ENCODE data around the gene HIVEP3. TPM values are rescaled to one million over a fixed set of nuclear protein-coding genes. Genes with fewer than 3 reads are reported as not detected.

Gene HIVEP3
- total RNA-seq, 4 donors from 2014 or later, result 4.2 to 6.5 (median 4.7) TPM

- no peaks in the 10 kb centered on the region for H3K27me3 ChIP-seq
- DNase-seq (ENCODE audit: low spot score in 2 of 2), result no peak
- 93 to 95% methylated on average over 12 to 15 of the region's 15 CpGs for WGBS, 2 donors
- H3K4me1 ChIP-seq, result peaks cover 0 to 27% (median 10%) of the 10 kb centered on the region in 4 donors
- no peaks in the 10 kb centered on the region for H3K36me3 ChIP-seq
- H3K4me3 ChIP-seq, result no peak overlapping the region
- no peak overlapping the region for H3K27ac ChIP-seq
- H3K9me3 ChIP-seq, result no peaks in the 10 kb centered on the region
- TF ChIP-seq CTCF (IDR thresholded peaks at IDR 0.05), result no peak
- TF ChIP-seq POLR2A (IDR thresholded peaks at IDR 0.05), result no peak
- TF ChIP-seq EP300 (IDR thresholded peaks at IDR 0.05), result no peak
Observed at GRCh38 chr1:41671116-41671755, 247.5 kb downstream of the HIVEP3 start.

GRCh38 chr1:41670217-41670957 is 248.3 kb downstream of the HIVEP3 start:
- DNase-seq (ENCODE audit: low spot score in 2 of 2), result no peak
- H3K36me3 ChIP-seq, result no peaks in the 10 kb centered on the region
- H3K4me3 ChIP-seq, result no peak overlapping the region
- 81 to 87% methylated on average over 4 of the region's 4 CpGs for WGBS, 2 donors
- TF ChIP-seq POLR2A (IDR thresholded peaks at IDR 0.05) (no peak), EP300 (IDR thresholded peaks at IDR 0.05) (no peak), CTCF (IDR thresholded peaks at IDR 0.05) (no peak)
- H3K9me3 ChIP-seq, result no peaks in the 10 kb centered on the region
- no peaks in the 10 kb centered on the region for H3K27me3 ChIP-seq
- H3K27ac ChIP-seq, result no peak overlapping the region
- H3K4me1 ChIP-seq, result peaks cover 0 to 31% (median 10%) of the 10 kb centered on the region in 4 donors

DNA sequence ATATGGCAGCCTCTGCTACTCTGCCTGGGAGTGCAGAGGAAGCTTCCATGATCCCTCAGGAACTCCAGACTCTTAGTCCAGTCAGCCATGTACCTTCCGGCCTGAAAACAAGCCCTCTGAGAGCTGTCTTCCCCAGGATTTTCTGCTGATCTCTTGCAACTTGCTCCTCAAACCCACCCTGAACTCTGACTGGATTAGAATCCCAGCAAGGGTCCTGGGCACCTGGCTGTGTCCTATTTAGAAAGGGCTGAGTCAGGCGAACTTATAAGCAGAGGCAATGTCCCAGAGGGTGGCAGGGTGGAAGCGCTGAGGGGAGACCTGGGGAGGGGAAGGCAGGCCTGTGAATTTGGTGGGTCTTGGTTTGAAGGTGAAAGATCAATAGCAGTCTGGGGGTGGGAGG is 249.8 kb downstream of the HIVEP3 start:
- Histone ChIP-seq H3K36me3 (no peaks in the 10 kb centered on the region), H3K9me3 (no peaks in the 10 kb centered on the region), H3K27ac (no peak overlapping the region), H3K4me1 (peaks cover 0 to 39% (median 10%) of the 10 kb centered on the region in 4 donors), H3K4me3 (no peak overlapping the region), H3K27me3 (no peaks in the 10 kb centered on the region)
- no peak for TF ChIP-seq POLR2A (IDR thresholded peaks at IDR 0.05)
- TF ChIP-seq CTCF (IDR thresholded peaks at IDR 0.05), result no peak
- TF ChIP-seq EP300 (IDR thresholded peaks at IDR 0.05), result no peak
- WGBS, 2 donors, result 95 to 96% methylated on average over 3 of the region's 3 CpGs
- no peak for DNase-seq (ENCODE audit: low spot score in 2 of 2)

DNA sequence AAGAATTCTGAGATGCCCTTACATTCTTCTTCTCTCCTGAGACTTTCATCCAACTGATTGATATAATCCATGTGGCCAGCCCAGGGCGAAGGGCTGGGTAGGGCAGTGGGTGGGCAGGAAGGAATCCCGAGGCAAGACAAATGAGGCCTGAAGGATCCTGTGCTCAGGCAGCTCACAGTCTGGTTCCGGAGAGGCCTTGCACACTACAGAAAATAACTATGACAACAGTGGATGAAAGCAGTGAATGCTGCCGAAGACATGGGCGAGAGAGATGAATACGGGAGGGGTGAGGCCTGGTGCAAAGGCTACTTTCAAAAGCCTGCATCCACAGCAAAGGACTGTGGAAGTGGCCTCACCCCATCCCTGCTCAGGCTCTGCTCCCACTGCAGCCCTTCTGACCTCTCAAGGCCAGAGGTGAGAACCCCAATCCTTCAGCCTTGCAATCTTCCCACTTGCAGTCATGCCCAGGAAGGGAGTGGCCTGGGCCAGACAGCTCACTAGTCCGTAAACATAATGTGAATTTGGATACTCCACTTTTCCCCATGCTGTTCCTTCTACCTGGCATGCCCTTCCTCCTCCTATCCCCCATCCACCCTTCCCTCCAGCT is 250.6 kb downstream of the HIVEP3 start:
- WGBS, 2 donors, result 70 to 80% methylated on average over 7 of the region's 7 CpGs
- H3K9me3 ChIP-seq, result no peaks in the 10 kb centered on the region
- no peak overlapping the region for H3K4me3 ChIP-seq
- TF ChIP-seq EP300 (IDR thresholded peaks at IDR 0.05), result no peak
- no peak for TF ChIP-seq CTCF (IDR thresholded peaks at IDR 0.05)
- no peak for TF ChIP-seq POLR2A (IDR thresholded peaks at IDR 0.05)
- no peak overlapping the region for H3K27ac ChIP-seq
- DNase-seq (ENCODE audit: low spot score in 2 of 2), result no peak
- H3K4me1 ChIP-seq, result peaks cover 0 to 34% (median 10%) of the 10 kb centered on the region in 4 donors
- H3K27me3 ChIP-seq, result no peaks in the 10 kb centered on the region
- H3K36me3 ChIP-seq, result no peaks in the 10 kb centered on the region

Data from tibial nerve (tissue), 4 donors.